K562 (cell line): ENCODE results near the gene CLSTN1. TPM values are rescaled to one million over a fixed set of nuclear protein-coding genes. Genes with fewer than 3 reads are reported as not detected.

ENCODE experiments used
- ATAC-seq: fragments of 200-7000 bp; cut with Tn5 transposase; 3 replicates; pipeline ENCODE4 v1.9.1; 2020; ENCODE audit warnings: moderate library complexity
- BruUV-seq: library from RNA; stranded (reverse); fragments of 400-500 nt; replicated peaks from 2 replicates; lab custom pipeline; 2021; lab: Mats Ljungman, UMichigan
- CTCF ChIA-PET: fragments of 300-600 bp; formaldehyde crosslinking; extraction: SDS; loops from one replicate; lab custom pipeline; 2021; ENCODE audit warnings: low intra/inter-chr PET ratio; lab: Yijun Ruan, JAX
- POLR2A ChIA-PET: fragments of 300-600, 350-650 bp; sonication (Branson Sonifier 250); formaldehyde crosslinking; extraction: SDS; loops from one replicate; lab custom pipeline; 2021; ENCODE audit warnings: antibody characterized with exemption, inconsistent platforms; lab: Yijun Ruan, JAX
- DNase-seq, 4 experiments: peaks; one replicate each; pipeline versions ENCODE4 v3.0.0 to v3.0.0-alpha.2; 2011 to 2018; ENCODE audit warnings: low spot score in 3 of 4, mixed read lengths in 3 of 4; ENCODE audit errors: extremely low read depth in 1 of 4
- FAIRE-seq: peaks from 2 replicates; lab custom pipeline; 2011; peaks lifted over from hg19 to GRCh38; lab: Jason Lieb, UNC
- H2AFZ ChIP-seq: 2 replicates; pipeline ENCODE4 v1.6.0; 2011; ENCODE audit warnings: low read depth, low read length, control low read depth, inconsistent platforms
- H3K27ac ChIP-seq: fragments of 200-600 bp; 3 replicates; pipeline ENCODE4 v1.8.0; 2011; ENCODE audit warnings: low read depth, mild to moderate bottlenecking, control low read depth, inconsistent platforms, low read length, moderate library complexity, mixed read lengths; ENCODE audit errors: extremely low read depth
- H3K27me3 ChIP-seq, 2 experiments: fragments of 300-600 bp in 1 of 2; 2 replicates in 1 of 2; 3 replicates in 1 of 2; pipeline versions ENCODE4 v1.6.0 to v1.8.0; 2011; ENCODE audit warnings: inconsistent platforms in 2 of 2, low read length in 2 of 2, mild to moderate bottlenecking in 1 of 2, mixed read lengths in 1 of 2, moderate library complexity in 1 of 2; ENCODE audit not compliant: control insufficient read depth in 2 of 2, insufficient read depth in 2 of 2
- H3K36me3 ChIP-seq: fragments of 300-600 bp; 3 replicates; pipeline ENCODE4 v1.8.0; 2011; ENCODE audit warnings: mild to moderate bottlenecking, low read length, inconsistent platforms; ENCODE audit not compliant: control insufficient read depth, insufficient read depth
- H3K4me1 ChIP-seq, 2 experiments: fragments of 200-600 bp in 1 of 2; replicated peaks in 1 of 2; 2 replicates in 1 of 2; 3 replicates in 1 of 2; pipeline versions ENCODE4 v1.5.1 to v1.8.0; 2011; ENCODE audit warnings: inconsistent platforms in 2 of 2, low read length in 2 of 2, mild to moderate bottlenecking in 1 of 2, mixed read lengths in 1 of 2, moderate library complexity in 1 of 2; ENCODE audit not compliant: control insufficient read depth in 2 of 2, insufficient read depth in 2 of 2
- H3K4me2 ChIP-seq: 2 replicates; pipeline ENCODE4 v1.6.1; 2011; ENCODE audit warnings: low read length, control low read depth, inconsistent platforms, mixed read lengths; ENCODE audit not compliant: insufficient read depth
- H3K4me3 ChIP-seq: fragments of 200-600 bp; sonication (generic), shearing (Covaris generic); 2 replicates; pipeline ENCODE4 v1.5.1; 2016; ENCODE audit warnings: control low read depth, inconsistent platforms
- H3K79me2 ChIP-seq: fragments of 200-600 bp; 3 replicates; pipeline ENCODE4 v1.8.0; 2011; ENCODE audit warnings: low read length, inconsistent platforms; ENCODE audit not compliant: control insufficient read depth, insufficient read depth
- H3K9ac ChIP-seq, 2 experiments: 2 replicates each; pipeline versions ENCODE4 v1.6.0 to v1.6.1; 2011; ENCODE audit warnings: low read depth in 2 of 2, low read length in 2 of 2, control low read depth in 1 of 2, inconsistent platforms in 1 of 2, mild to moderate bottlenecking in 1 of 2, mixed read lengths in 1 of 2; ENCODE audit not compliant: insufficient read depth in 1 of 2
- H3K9me1 ChIP-seq: one replicate; pipeline ENCODE4 v1.6.0; 2011; ENCODE audit warnings: inconsistent platforms, mild to moderate bottlenecking, low read length, moderate library complexity; ENCODE audit not compliant: control insufficient read depth, insufficient read depth
- H3K9me3 ChIP-seq: replicated peaks from 2 replicates; pipeline ENCODE4 v1.5.1; 2011; ENCODE audit warnings: low read depth, low read length, inconsistent platforms; ENCODE audit not compliant: control insufficient read depth, insufficient read depth
- H4K20me1 ChIP-seq: replicated peaks from 2 replicates; pipeline ENCODE4 v1.6.1; 2011; ENCODE audit warnings: low read length, inconsistent platforms, mixed read lengths; ENCODE audit not compliant: control insufficient read depth, insufficient read depth
- ATF3 ChIP-seq, 2 experiments: fragments of 450-650 bp in 1 of 2; sonication (generic) in 1 of 2; formaldehyde crosslinking in 1 of 2; IDR thresholded peaks in 1 of 2; conservative IDR thresholded peaks in 1 of 2; 2 replicates each; pipeline versions ENCODE4 v1.6.1 to v1.8.1; 2016 to 2023; ENCODE audit warnings: mild to moderate bottlenecking in 2 of 2, moderate library complexity in 2 of 2, inconsistent platforms in 1 of 2, missing genetic modification reagents in 1 of 2
- ETS1 ChIP-seq: conservative IDR thresholded peaks from 2 replicates; pipeline ENCODE4 v1.6.1; 2011; ENCODE audit warnings: low read depth, mild to moderate bottlenecking, low read length; ENCODE audit not compliant: control insufficient read depth
- MCM3 ChIP-seq: fragments of 450-650 bp; IDR thresholded peaks from 2 replicates; pipeline ENCODE4 v1.6.1; 2016
- POLR2G ChIP-seq: fragments of 200-400 bp; formaldehyde crosslinking; IDR thresholded peaks from 2 replicates; pipeline ENCODE4 v1.6.1; 2017; ENCODE audit warnings: low read depth, mild to moderate bottlenecking, antibody characterized with exemption, low read length, moderate library complexity
- RBM22 ChIP-seq: fragments of 200-400 bp; formaldehyde crosslinking; IDR thresholded peaks from 2 replicates; pipeline ENCODE4 v1.6.1; 2018; ENCODE audit warnings: low read length, low read depth; ENCODE audit not compliant: poor library complexity, severe bottlenecking
- RCOR1 ChIP-seq, 2 experiments: IDR thresholded peaks; 2 replicates each; pipeline ENCODE4 v1.6.1; 2012; ENCODE audit warnings: low read depth in 2 of 2, low read length in 2 of 2, borderline replicate concordance in 1 of 2, improper control_type of control experiment in 1 of 2
- RNF219 ChIP-seq: fragments of 250-450 bp; sonication (Bioruptor Pico); IDR thresholded peaks from 2 replicates; pipeline ENCODE4 v1.5.0; 2022; ENCODE audit warnings: mild to moderate bottlenecking
- ZNF134 ChIP-seq: fragments of 250-450 bp; sonication (Bioruptor Pico); conservative IDR thresholded peaks from 2 replicates; pipeline ENCODE4 v1.4.0; 2020
- ZNF146 ChIP-seq: IDR thresholded peaks from one replicate; pipeline ENCODE4 v1.6.1; 2018; ENCODE audit warnings: missing compliant biosample characterization; ENCODE audit not compliant: unreplicated experiment
- WGBS: fragments of 100-300 bp; shearing (Covaris generic); methylation state at CpG from one replicate; pipeline ENCODE4 v1.1.6; 2016; ENCODE audit warnings: low coverage, mixed read lengths; ENCODE audit not compliant: insufficient coverage; ENCODE audit errors: missing lambda C conversion rate; 5-methylcytosine and 5-hydroxymethylcytosine counted together
- in situ Hi-C: fragments of 300-500 bp; cut with MboI; formaldehyde crosslinking; loops from 4 replicates; pipeline ENCODE4 v1.15.0; 2018; ENCODE audit warnings: inconsistent platforms, mixed read lengths
- intact Hi-C: fragments of 100-400 bp; cut with micrococcal nuclease; formaldehyde crosslinking; loops from 2 replicates; pipeline ENCODE4 v1.14.2; 2022
- polyA plus RNA-seq, 8 experiments: library from polyadenylated mRNA; depleted of rRNA in 4 of 8; stranded (reverse) in 5 of 8; unstranded in 3 of 8; fragments of >200 nt; fragmentation: Nextera tagmentation in 2 of 8; fragmentation: Illumina TruSeq in 1 of 8; extraction: Ambion mirVana in 2 of 8; extraction: Trizol in 1 of 8; gene quantifications; 2 replicates each; pipeline versions ENCODE4 v1.2.1 to v1.2.3, GENCODE V29; 2011 to 2014; ENCODE audit warnings: inconsistent platforms in 1 of 8, missing spikeins in 1 of 8
- total RNA-seq, 7 experiments: library from RNA; depleted of rRNA in 6 of 7; stranded (reverse); fragments of >200 nt in 6 of 7; fragmentation: Illumina TruSeq in 2 of 7; extraction: Trizol in 2 of 7; gene quantifications; 2 replicates each; pipeline versions ENCODE4 v1.2.1 to v1.2.3, GENCODE V29; 2011 to 2021; ENCODE audit warnings: low replicate concordance in 1 of 7

CLSTN1 gene
- total and polyA plus RNA-seq, 9 of the 15 experiments (the other 6 are each of a cell fraction or from before 2014, with no cell fraction given): 1.1 to 32.5 (median 13.3) TPM

GRCh38 chr1:9730096-9730901, 93.5 kb downstream of the CLSTN1 start:
- CTCF ChIA-PET: no interaction called here
- no peak overlapping the region for H3K4me3 ChIP-seq
- FAIRE-seq: no peak
- in situ Hi-C loops: no loop called here
- no TSS peak for BruUV-seq
- ATAC-seq: no peak
- H3K9me1 ChIP-seq: no peaks in the 10 kb centered on the region
- H3K79me2 ChIP-seq: no peaks in the 10 kb centered on the region
- DNase-seq: no peak
- peak overlapping the region in 1 of 2 experiments; percentile 52; a peak in 1 of 4 replicates for H3K9ac ChIP-seq
- no peaks in the 10 kb centered on the region for H4K20me1 ChIP-seq
- no peaks in the 10 kb centered on the region for H3K27me3 ChIP-seq
- TF ChIP-seq POLR2G (peak; percentile 23; the same call in 1 of the 2 replicates), RBM22 (peak; percentile 38), ATF3 (IDR thresholded peaks at IDR 0.05) (0 out of 2 replicates have a peak, but pooled peaks have one; percentile 9), ATF3 (CRISPR knock-in tag; conservative IDR thresholded peaks at IDR 0.05) (no peak), RNF219 (CRISPR knock-in tag) (no peak), RCOR1 (IDR thresholded peaks at IDR 0.05; ENCODE audit: borderline replicate concordance in 1 of 2, low read depth in 2 of 2, low read length in 2 of 2) (no peak), MCM3 (no peak), ZNF146 (CRISPR knock-in tag) (no peak), ETS1 (no peak), ZNF134 (no peak)
- TF ChIP-seq, all 486 proteins: peak for 3
- no peak overlapping the region for H2AFZ ChIP-seq
- POLR2A ChIA-PET: interaction anchor here (0.6 to 1.5 kb wide), 6 partner anchors 10 to 702 kb away, joined by 3 to 10 read pairs (median 3); no protein-coding TSS in a partner anchor
- H3K4me2 ChIP-seq: no peak overlapping the region
- intact Hi-C loops: no loop called here
- no peaks in the 10 kb centered on the region; the same call in 1 of the 2 replicates for H3K9me3 ChIP-seq
- WGBS: 89% methylated on average over 41 of the region's 45 CpGs
- H3K36me3 ChIP-seq: peaks cover 76% of the 10 kb centered on the region; the same call in 2 of the 3 replicates
- no peak overlapping the region for H3K27ac ChIP-seq
- H3K4me1 ChIP-seq: peaks cover 0 to 7% of the 10 kb centered on the region in 2 experiments; a peak in 1 of 5 replicates
